H1 (cell line): ENCODE data around the gene CIAO2B. TPM values are rescaled to one million over a fixed set of nuclear protein-coding genes. Genes with fewer than 3 reads are reported as not detected.

Experiments
- CBX8 ChIP-seq: fragments of 300-800, 300-1000 bp; sonication (generic); IDR thresholded peaks from 2 replicates; pipeline ENCODE4 v1.7.1; 2016; ENCODE audit warnings: low read depth, low read length, borderline replicate concordance
- CEBPB ChIP-seq: IDR thresholded peaks from 2 replicates; pipeline ENCODE4 v1.6.1; 2012; ENCODE audit warnings: low read depth, low read length
- EP300 ChIP-seq, 2 experiments: IDR thresholded peaks; 1 replicate in 1 of 2; 2 replicates in 1 of 2; pipeline ENCODE4 v1.6.1; 2011 to 2012; ENCODE audit warnings: low read depth in 2 of 2, low read length in 2 of 2, mild to moderate bottlenecking in 2 of 2, borderline replicate concordance in 1 of 2, inconsistent platforms in 1 of 2, moderate library complexity in 1 of 2
- KDM1A ChIP-seq: fragments of 200-600, 300-600 bp; sonication (generic); IDR thresholded peaks from 2 replicates; pipeline ENCODE4 v1.7.1; 2016; ENCODE audit warnings: mild to moderate bottlenecking, low read length, borderline replicate concordance
- NANOG ChIP-seq: IDR thresholded peaks from 2 replicates; pipeline ENCODE4 v1.6.1; 2011; ENCODE audit warnings: low read length, low read depth, mild to moderate bottlenecking, inconsistent platforms; ENCODE audit not compliant: insufficient read depth, poor library complexity, severe bottlenecking
- SIX5 ChIP-seq: IDR thresholded peaks from 2 replicates; pipeline ENCODE4 v1.6.1; 2011; ENCODE audit warnings: mild to moderate bottlenecking, low read depth, low read length
- SP2 ChIP-seq: IDR thresholded peaks from 2 replicates; pipeline ENCODE4 v1.6.1; 2012; ENCODE audit warnings: mild to moderate bottlenecking, low read length, inconsistent platforms
- TAF1 ChIP-seq: IDR thresholded peaks from 2 replicates; pipeline ENCODE4 v1.6.1; 2011; ENCODE audit warnings: mild to moderate bottlenecking, low read depth, low read length
- polyA plus RNA-seq, 7 experiments: library from polyadenylated mRNA; depleted of rRNA in 3 of 7; stranded (reverse) in 5 of 7; unstranded in 2 of 7; fragments of >200 nt in 5 of 7; fragments of 200-250 nt in 2 of 7; gene quantifications; 1 replicate in 5 of 7; 2 replicates in 1 of 7; 4 replicates in 1 of 7; pipeline versions ENCODE4 v1.2.1 to v1.2.3, GENCODE V29; 2011 to 2013; ENCODE audit warnings: missing spikeins in 2 of 7, mixed read lengths in 2 of 7
- total RNA-seq: library from RNA; stranded (reverse); fragmentation: NEBNext Ultra II Directional; extraction: Animal tissue kit (Norgen Biotek cat#: 25700); gene quantifications from 2 replicates; pipeline ENCODE4 v1.2.1, GENCODE V29; 2021

The CIAO2B gene
- total and polyA plus RNA-seq, 2 of the 8 experiments (the other 6 are each of a cell fraction or from before 2014, with no cell fraction given): 65.6 to 248 TPM

GRCh38 chr16:66923247-66923731 is 10.9 kb downstream of the CIAO2B start (continued):
- TF ChIP-seq SIX5: no peak
- TF ChIP-seq CEBPB: no peak
- TF ChIP-seq EP300 (IDR thresholded peaks at IDR 0.05; ENCODE audit: borderline replicate concordance in 1 of 2, low read depth in 2 of 2, low read length in 2 of 2): no peak
- TF ChIP-seq SP2: no peak
- no peak for TF ChIP-seq CBX8
- no peak for TF ChIP-seq KDM1A
- TF ChIP-seq TAF1: no peak
- TF ChIP-seq NANOG: no peak
